PC-3 (cell line): ENCODE data around the gene HFM1.

Experiments
- EZH2 ChIP-seq: fragments of 300-600 bp; sonication (generic); IDR thresholded peaks from one replicate; pipeline ENCODE4 v1.6.1; 2017; ENCODE audit warnings: antibody characterized with exemption, mild to moderate bottlenecking, low read length; ENCODE audit not compliant: unreplicated experiment
- EZH2phosphoT487 ChIP-seq: fragments of 300-600 bp; sonication (generic); IDR thresholded peaks from 2 replicates; pipeline ENCODE4 v1.6.1; 2018; ENCODE audit warnings: mild to moderate bottlenecking, antibody characterized with exemption, low read length, borderline replicate concordance
- TF ChIP-seq, protein P1 (sequence below): fragments of 300-600 bp; sonication (generic); conservative IDR thresholded peaks from 2 replicates; pipeline ENCODE4 v1.5.1; 2017; ENCODE audit warnings: antibody characterized with exemption, low read depth, mild to moderate bottlenecking, low read length

DNA sequence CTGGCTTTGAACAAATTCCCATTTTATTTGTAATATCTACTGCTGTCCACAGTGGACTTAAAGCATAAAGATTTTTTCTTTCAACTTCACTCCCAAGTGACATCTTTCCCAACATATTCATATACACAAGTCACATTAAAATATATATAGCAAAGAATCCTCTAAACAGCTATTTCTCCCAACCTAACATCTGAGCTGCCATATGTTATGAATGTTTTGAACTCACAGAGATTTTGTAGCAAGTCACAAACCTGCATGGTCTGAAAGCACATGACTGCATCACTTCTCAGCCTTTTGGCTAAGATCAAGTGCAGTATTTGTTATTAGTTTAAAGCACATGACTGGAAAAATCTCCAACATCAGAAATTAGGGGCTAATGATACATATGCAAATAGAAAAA lies 7.7 kb upstream of the HFM1 start:
- TF ChIP-seq, protein P1, sequence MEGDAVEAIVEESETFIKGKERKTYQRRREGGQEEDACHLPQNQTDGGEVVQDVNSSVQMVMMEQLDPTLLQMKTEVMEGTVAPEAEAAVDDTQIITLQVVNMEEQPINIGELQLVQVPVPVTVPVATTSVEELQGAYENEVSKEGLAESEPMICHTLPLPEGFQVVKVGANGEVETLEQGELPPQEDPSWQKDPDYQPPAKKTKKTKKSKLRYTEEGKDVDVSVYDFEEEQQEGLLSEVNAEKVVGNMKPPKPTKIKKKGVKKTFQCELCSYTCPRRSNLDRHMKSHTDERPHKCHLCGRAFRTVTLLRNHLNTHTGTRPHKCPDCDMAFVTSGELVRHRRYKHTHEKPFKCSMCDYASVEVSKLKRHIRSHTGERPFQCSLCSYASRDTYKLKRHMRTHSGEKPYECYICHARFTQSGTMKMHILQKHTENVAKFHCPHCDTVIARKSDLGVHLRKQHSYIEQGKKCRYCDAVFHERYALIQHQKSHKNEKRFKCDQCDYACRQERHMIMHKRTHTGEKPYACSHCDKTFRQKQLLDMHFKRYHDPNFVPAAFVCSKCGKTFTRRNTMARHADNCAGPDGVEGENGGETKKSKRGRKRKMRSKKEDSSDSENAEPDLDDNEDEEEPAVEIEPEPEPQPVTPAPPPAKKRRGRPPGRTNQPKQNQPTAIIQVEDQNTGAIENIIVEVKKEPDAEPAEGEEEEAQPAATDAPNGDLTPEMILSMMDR: no peak
- TF ChIP-seq EZH2 (no peak), EZH2phosphoT487 (no peak)
